ENCODE measurements around the gene TUFT1. TPM values are rescaled to one million over a fixed set of nuclear protein-coding genes. Genes with fewer than 3 reads are reported as not detected.

TUFT1 gene
- total and polyA plus RNA-seq, 10 donors, result 0.67 to 1.9 (median 1.3) TPM

GRCh38 chr1:151515265-151515664, 24.8 kb upstream of the TUFT1 start:
- WGBS, 5 donors, result 82 to 97% (median 94%) methylated on average over 4 of the region's 4 CpGs
- no peaks in the 10 kb centered on the region for H3K36me3 ChIP-seq
- no peak for DNase-seq
- H3K27me3 ChIP-seq (replicated peaks in 1 of 7), result peaks cover 0 to 35% (median 0%) of the 10 kb centered on the region in 7 donors
- TF ChIP-seq CTCF (IDR thresholded peaks at IDR 0.05 in 8 of 11, conservative IDR thresholded peaks at IDR 0.05 in 3 of 11) (no peak), POLR2A (IDR thresholded peaks at IDR 0.05) (no peak), POLR2AphosphoS5 (IDR thresholded peaks at IDR 0.05) (no peak)
- peaks cover 10 to 33% (median 21%) of the 10 kb centered on the region in 6 donors for H3K4me1 ChIP-seq
- H3K9me3 ChIP-seq, result no peaks in the 10 kb centered on the region
- no peak overlapping the region for H3K4me3 ChIP-seq
- H3K27ac ChIP-seq, result no peak overlapping the region
- intact Hi-C loops (cut with DNase I; ENCODE audit: low total_unique reads), result no loop called here

- H3K36me3 ChIP-seq, result no peaks in the 10 kb centered on the region
- H3K4me1 ChIP-seq, result peaks cover 10 to 26% (median 14%) of the 10 kb centered on the region in 6 donors
- DNase-seq, result no peak
- H3K27ac ChIP-seq, result no peak overlapping the region
- TF ChIP-seq CTCF (IDR thresholded peaks at IDR 0.05 in 8 of 11, conservative IDR thresholded peaks at IDR 0.05 in 3 of 11) (no peak), POLR2A (IDR thresholded peaks at IDR 0.05) (no peak), POLR2AphosphoS5 (IDR thresholded peaks at IDR 0.05) (no peak)
- WGBS, 5 donors, result 76 to 88% (median 80%) methylated on average over 1 of the region's 1 CpG
- no peak overlapping the region for H3K4me3 ChIP-seq
- peaks cover 0 to 27% (median 0%) of the 10 kb centered on the region in 7 donors for H3K27me3 ChIP-seq (replicated peaks in 1 of 7)
- intact Hi-C loops (cut with DNase I; ENCODE audit: low total_unique reads), result no loop called here
- H3K9me3 ChIP-seq, result no peaks in the 10 kb centered on the region
These were observed 24.0 kb upstream of the TUFT1 start for GRCh38 chr1:151516031-151516511.

- Histone ChIP-seq H3K36me3 (no peaks in the 10 kb centered on the region), H3K4me3 (no peak overlapping the region), H3K27me3 (replicated peaks in 1 of 7) (peaks cover 0 to 5% (median 0%) of the 10 kb centered on the region in 7 donors), H3K27ac (no peak overlapping the region), H3K4me1 (peaks cover 0 to 3% (median 0%) of the 10 kb centered on the region in 6 donors), H3K9me3 (no peaks in the 10 kb centered on the region)
- no peak for DNase-seq
- TF ChIP-seq CTCF (IDR thresholded peaks at IDR 0.05 in 8 of 11, conservative IDR thresholded peaks at IDR 0.05 in 3 of 11) (no peak), POLR2AphosphoS5 (IDR thresholded peaks at IDR 0.05) (no peak), POLR2A (IDR thresholded peaks at IDR 0.05) (no peak)
- intact Hi-C loops (cut with DNase I; ENCODE audit: low total_unique reads), result no loop called here
- 93 to 98% (median 95%) methylated on average over 12 of the region's 12 CpGs for WGBS, 5 donors
These were observed 21.7 kb upstream of the TUFT1 start for GRCh38 chr1:151518431-151518830.

GRCh38 chr1:151518936-151519335, 21.2 kb upstream of the TUFT1 start:
- WGBS, 5 donors, result 94 to 97% (median 96%) methylated on average over 6 to 15 of the region's 15 CpGs
- DNase-seq, result no peak
- Histone ChIP-seq H3K4me3 (no peak overlapping the region), H3K4me1 (no peaks in the 10 kb centered on the region), H3K27me3 (replicated peaks in 1 of 7) (peaks cover 0 to 5% (median 0%) of the 10 kb centered on the region in 7 donors), H3K36me3 (no peaks in the 10 kb centered on the region), H3K9me3 (no peaks in the 10 kb centered on the region), H3K27ac (no peak overlapping the region)
- no peak for TF ChIP-seq POLR2A (IDR thresholded peaks at IDR 0.05)
- no peak for TF ChIP-seq POLR2AphosphoS5 (IDR thresholded peaks at IDR 0.05)
- no peak for TF ChIP-seq CTCF (IDR thresholded peaks at IDR 0.05 in 8 of 11, conservative IDR thresholded peaks at IDR 0.05 in 3 of 11)
- intact Hi-C loops (cut with DNase I; ENCODE audit: low total_unique reads), result no loop called here

Data from spleen (tissue), 11 donors.